Left renal pelvis (tissue), 4 donors: Measurements from ENCODE around the gene LMCD1. TPM values are rescaled to one million over a fixed set of nuclear protein-coding genes. Genes with fewer than 3 reads are reported as not detected.
"Not testable (repeated sequence)": the region's sequence is repeated elsewhere in the genome, so short reads cannot be mapped to it uniquely, and the experiment has no call there.

Source experiments
- DNase-seq, 4 donors: peaks; one replicate each; pipeline ENCODE4 v3.0.0-alpha.2; 2013; ENCODE audit warnings: low read depth in 4 of 4, low spot score in 3 of 4
- polyA plus RNA-seq, 4 donors: library from polyadenylated mRNA; unstranded; fragments of 120-200 nt; gene quantifications; one replicate each; pipeline ENCODE4 v1.2.1, GENCODE V29; 2013; ENCODE audit not compliant: insufficient read length in 4 of 4

LMCD1 gene
- polyA plus RNA-seq, 4 donors: 28.0 to 30.0 (median 29.4) TPM

GRCh38 chr3:8579943-8580342 is 78.3 kb downstream of the LMCD1 start:
- DNase-seq: no peak

DNA sequence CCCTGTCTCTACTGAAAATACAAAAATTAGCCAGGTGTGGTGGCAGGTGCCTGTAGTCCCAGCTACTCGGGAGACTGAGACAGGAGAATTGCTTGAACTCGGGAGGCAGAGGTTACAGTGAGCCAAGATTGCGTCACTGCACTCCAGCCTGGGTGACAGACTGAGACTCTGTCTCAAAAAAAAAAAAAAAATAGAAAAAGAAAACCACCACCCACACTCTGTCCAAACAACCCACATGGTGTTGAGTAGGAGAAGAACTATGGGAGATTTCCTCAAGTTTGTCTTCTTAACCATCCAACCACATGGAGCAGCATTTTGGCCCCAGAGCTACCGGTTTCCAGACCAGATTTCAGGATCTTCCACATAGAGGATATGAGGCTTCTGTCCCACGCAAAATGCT is 78.8 kb downstream of the LMCD1 start:
- not testable (repeated sequence) for DNase-seq

DNA sequence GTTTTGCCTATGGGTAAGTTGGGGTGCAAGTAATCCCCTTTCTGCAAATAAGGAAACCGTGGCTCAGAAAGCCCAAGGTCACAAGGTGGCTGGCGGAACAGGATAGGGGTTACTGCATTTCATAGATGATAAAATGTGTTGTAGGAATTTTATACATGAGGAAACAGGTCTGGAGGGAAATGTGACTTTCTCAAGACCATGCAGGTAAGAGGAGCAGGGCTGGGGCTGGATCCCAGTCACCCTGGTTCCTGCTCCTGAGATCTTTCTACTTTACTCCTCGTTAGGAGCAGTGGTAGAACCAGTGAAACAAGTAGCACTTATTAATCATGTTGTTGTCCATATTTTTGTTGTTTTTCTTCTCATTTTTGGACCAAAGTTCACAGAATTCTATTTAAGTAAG is 79.8 kb downstream of the LMCD1 start:
- DNase-seq: no peak

DNA sequence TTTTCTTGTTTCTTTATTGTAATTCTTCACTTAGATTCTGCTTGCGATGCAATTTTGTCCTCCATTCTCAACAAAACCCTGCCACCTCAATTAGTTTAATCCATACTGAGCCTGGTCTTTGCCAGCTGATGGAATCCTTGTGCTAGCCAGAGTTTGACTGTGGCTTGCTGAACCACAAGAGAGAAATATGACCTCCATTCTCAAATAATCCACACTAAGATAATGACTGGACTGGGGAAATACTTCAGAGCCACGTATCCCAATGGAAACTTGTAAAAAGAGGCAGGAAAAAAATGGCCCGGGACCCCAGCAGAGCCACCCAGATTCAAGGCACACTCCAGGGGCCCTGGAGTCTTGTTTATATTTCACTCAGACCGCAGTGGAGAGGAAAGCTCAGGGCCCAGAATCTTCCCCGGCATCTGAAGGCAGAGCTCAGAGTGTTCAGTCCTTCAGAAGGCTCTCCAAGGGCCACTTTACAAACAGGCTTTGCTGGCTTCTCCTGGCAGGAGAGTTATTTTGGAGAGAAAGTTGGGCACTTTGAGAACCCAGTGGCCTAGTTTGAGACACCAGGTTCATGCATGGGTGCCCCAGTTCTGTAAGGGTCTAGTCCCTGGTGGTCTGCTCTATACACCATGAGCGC is 80.3 kb downstream of the LMCD1 start:
- DNase-seq: no peak

GRCh38 chr3:8584661-8585060 is 83.0 kb downstream of the LMCD1 start:
- no peak for DNase-seq

GRCh38 chr3:8589880-8590556 is 88.4 kb downstream of the LMCD1 start:
- DNase-seq: no peak

DNA sequence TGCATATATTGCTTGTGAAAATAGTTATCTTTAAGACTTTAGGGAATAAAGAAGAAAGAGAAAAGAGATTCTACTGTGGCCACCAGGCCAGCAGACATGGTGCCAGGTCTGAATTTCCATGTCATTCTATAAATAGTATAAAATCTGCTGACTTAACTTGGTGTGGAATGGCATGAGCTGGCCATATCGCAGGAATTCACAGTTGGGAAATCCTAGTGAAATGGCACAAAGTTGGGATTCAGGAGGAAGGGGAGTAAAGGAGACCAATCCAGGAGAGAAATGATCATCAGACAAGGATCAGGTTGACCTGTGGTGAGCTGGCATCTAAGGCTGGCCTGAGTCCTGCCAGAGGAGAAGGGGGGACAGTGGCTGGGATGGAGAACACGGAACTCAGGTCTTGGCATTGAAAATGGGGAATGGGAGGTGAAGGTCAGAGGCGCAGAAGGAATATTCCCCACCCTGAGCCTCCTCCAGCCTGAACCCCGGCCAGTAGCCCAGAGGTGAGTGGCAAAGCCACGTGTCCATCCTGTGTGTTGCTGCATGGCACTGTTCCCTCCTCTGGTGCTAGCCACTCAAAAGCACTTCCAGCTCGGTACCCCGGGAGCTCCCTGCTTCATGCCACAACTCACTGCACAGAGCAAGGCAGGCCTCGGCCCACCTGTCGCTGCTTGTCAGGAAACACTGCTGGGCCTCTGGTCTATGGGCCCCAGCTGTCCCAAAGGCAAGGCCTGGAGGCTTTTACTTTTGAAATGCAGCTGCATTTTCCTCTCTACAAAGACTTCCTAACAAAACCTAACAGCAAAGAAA is 91.6 kb downstream of the LMCD1 start:
- no peak for DNase-seq

- DNase-seq: no peak
These were observed 93.6 kb downstream of the LMCD1 start for GRCh38 chr3:8595252-8595651.

GRCh38 chr3:8595695-8596115 is 94.1 kb downstream of the LMCD1 start:
- no peak for DNase-seq

- DNase-seq: no peak
These were observed 94.9 kb downstream of the LMCD1 start for GRCh38 chr3:8596321-8597218.

GRCh38 chr3:8597219-8597853 is 95.7 kb downstream of the LMCD1 start:
- no peak for DNase-seq

- no peak for DNase-seq
These were observed 97.5 kb downstream of the LMCD1 start for GRCh38 chr3:8599146-8599545.

DNA sequence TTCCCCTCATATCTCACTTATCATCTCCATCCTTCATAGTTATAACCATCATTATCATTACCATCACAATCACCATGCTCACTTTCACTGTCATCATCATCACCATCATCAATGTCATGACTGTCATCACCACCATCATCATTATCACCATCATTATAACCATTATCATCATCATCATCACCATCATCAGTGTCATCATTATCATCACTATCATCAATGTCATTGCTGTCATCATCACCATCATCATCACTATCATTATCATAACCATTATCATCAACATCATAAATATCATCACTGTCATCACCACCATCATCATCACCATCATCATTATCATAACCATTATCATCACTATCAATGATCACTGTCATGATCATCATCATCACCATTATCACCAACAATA is 98.8 kb downstream of the LMCD1 start:
- DNase-seq: no peak

DNA sequence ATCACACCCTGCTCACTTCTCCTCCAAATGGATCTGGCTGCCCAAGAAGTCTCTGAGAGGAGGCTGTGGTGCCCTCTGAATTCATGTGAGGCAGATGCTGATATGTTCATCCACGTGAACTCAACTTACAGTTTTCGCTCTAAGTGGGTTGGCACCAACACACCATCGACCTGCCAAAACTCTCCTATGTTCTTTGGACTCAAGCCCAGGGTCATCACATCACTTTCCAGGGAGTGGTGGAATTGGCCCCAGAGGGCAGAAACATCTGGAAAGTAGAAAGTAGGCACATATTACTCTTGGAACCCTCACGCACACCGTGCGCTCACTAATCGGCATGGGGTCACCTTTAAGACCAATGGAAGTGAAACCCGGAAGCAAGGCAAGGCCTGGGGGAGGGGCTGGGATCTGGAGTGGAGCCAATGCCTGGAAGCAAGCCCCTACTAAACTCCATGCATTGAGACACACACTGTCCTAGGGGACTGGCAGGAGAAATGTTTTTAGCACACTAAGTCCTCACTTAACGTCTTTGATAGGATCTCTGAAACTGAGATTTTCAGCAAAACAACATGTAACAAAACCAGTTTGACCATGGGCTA is 101.6 kb downstream of the LMCD1 start:
- no peak for DNase-seq

- DNase-seq: no peak
These were observed 102.4 kb downstream of the LMCD1 start for GRCh38 chr3:8604006-8604405.

GRCh38 chr3:8604988-8605387 is 103.4 kb downstream of the LMCD1 start:
- no peak for DNase-seq

GRCh38 chr3:8606701-8607231 is 105.1 kb downstream of the LMCD1 start:
- no peak for DNase-seq

- peak; percentile 29 to 59 (median 50) for DNase-seq
These were observed 105.8 kb downstream of the LMCD1 start for GRCh38 chr3:8607234-8608040.
